Germinal center (tissue), 1 donor: ENCODE results near the gene LCLAT1.
"Not testable (repeated sequence)": the region's sequence is repeated elsewhere in the genome, so short reads cannot be mapped to it uniquely, and the experiment has no call there.

Source experiments
- DNase-seq: peaks from one replicate; pipeline ENCODE4 v3.0.0; 2012; ENCODE audit warnings: mixed read lengths, low spot score

Gene LCLAT1

GRCh38 chr2:30488012-30488659, 41.1 kb downstream of the LCLAT1 start:
- DNase-seq: no peak

- no peak for DNase-seq
These were observed 44.2 kb downstream of the LCLAT1 start for GRCh38 chr2:30491225-30491624.

- no peak for DNase-seq
These were observed 45.1 kb downstream of the LCLAT1 start for GRCh38 chr2:30492185-30492584.

- no peak for DNase-seq
These were observed 45.6 kb downstream of the LCLAT1 start for GRCh38 chr2:30492619-30493018.

GRCh38 chr2:30493440-30493839, 46.4 kb downstream of the LCLAT1 start:
- DNase-seq: no peak

- not testable (repeated sequence) for DNase-seq
These were observed 48.9 kb downstream of the LCLAT1 start for GRCh38 chr2:30495896-30496295.

GRCh38 chr2:30499681-30500080, 52.6 kb downstream of the LCLAT1 start:
- DNase-seq: no peak

GRCh38 chr2:30500699-30501098, 53.7 kb downstream of the LCLAT1 start:
- DNase-seq: no peak

- DNase-seq: no peak
These were observed 55.3 kb downstream of the LCLAT1 start for GRCh38 chr2:30502310-30502709.

GRCh38 chr2:30503007-30503694, 56.1 kb downstream of the LCLAT1 start:
- DNase-seq: no peak

GRCh38 chr2:30503695-30504052, 56.6 kb downstream of the LCLAT1 start:
- no peak for DNase-seq

- DNase-seq: no peak
These were observed 57.7 kb downstream of the LCLAT1 start for GRCh38 chr2:30504731-30505130.

- DNase-seq: no peak
These were observed 58.6 kb downstream of the LCLAT1 start for GRCh38 chr2:30505500-30506180.

GRCh38 chr2:30507460-30507859, 60.4 kb downstream of the LCLAT1 start:
- DNase-seq: not testable (repeated sequence)

GRCh38 chr2:30509716-30510115, 62.7 kb downstream of the LCLAT1 start:
- no peak for DNase-seq

- no peak for DNase-seq
These were observed 63.4 kb downstream of the LCLAT1 start for GRCh38 chr2:30510409-30510808.

- DNase-seq: no peak
These were observed 64.4 kb downstream of the LCLAT1 start for GRCh38 chr2:30511122-30512083.

GRCh38 chr2:30512243-30512886, 65.3 kb downstream of the LCLAT1 start:
- DNase-seq: no peak

GRCh38 chr2:30513649-30514048, 66.6 kb downstream of the LCLAT1 start:
- DNase-seq: not testable (repeated sequence)

- no peak for DNase-seq
These were observed 67.2 kb downstream of the LCLAT1 start for GRCh38 chr2:30514134-30514847.

- no peak for DNase-seq
These were observed 67.9 kb downstream of the LCLAT1 start for GRCh38 chr2:30514848-30515435.
